GM10266 (cell line): ENCODE data around the gene ZNF678.
"Not testable (repeated sequence)": the region's sequence is repeated elsewhere in the genome, so short reads cannot be mapped to it uniquely, and the experiment has no call there.

ENCODE experiments used
- DNase-seq: peaks from one replicate; pipeline ENCODE4 v3.0.0; 2012; ENCODE audit errors: extremely low spot score
- TF ChIP-seq, protein P1 (sequence below): IDR thresholded peaks from 2 replicates; pipeline ENCODE4 v1.5.1; 2012; ENCODE audit warnings: mild to moderate bottlenecking, low read depth; ENCODE audit not compliant: control insufficient read depth, insufficient read depth; ENCODE audit errors: missing control alignments

Gene ZNF678

DNA sequence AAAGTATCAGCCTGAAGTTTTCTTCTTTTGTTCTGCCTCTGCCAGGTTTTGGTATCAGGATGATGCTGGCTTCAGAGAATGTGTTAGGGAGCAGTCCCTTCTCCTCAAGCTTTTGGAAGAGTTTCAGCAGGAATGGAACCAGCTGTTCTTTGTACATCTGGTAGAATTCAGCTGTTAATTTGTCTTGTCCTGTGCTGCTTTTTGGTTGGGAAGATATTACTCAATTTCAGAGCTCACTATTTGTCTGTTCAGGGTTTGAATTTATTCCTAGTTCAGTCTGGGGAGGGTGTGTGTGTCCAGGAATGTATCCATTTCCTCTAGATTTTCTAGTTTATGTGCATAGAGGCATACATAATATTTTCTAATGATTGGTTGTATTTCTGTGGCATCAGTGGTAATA, 12.8 kb downstream of the ZNF678 start:
- DNase-seq: no peak
- TF ChIP-seq, protein P1, sequence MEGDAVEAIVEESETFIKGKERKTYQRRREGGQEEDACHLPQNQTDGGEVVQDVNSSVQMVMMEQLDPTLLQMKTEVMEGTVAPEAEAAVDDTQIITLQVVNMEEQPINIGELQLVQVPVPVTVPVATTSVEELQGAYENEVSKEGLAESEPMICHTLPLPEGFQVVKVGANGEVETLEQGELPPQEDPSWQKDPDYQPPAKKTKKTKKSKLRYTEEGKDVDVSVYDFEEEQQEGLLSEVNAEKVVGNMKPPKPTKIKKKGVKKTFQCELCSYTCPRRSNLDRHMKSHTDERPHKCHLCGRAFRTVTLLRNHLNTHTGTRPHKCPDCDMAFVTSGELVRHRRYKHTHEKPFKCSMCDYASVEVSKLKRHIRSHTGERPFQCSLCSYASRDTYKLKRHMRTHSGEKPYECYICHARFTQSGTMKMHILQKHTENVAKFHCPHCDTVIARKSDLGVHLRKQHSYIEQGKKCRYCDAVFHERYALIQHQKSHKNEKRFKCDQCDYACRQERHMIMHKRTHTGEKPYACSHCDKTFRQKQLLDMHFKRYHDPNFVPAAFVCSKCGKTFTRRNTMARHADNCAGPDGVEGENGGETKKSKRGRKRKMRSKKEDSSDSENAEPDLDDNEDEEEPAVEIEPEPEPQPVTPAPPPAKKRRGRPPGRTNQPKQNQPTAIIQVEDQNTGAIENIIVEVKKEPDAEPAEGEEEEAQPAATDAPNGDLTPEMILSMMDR: no peak

DNA sequence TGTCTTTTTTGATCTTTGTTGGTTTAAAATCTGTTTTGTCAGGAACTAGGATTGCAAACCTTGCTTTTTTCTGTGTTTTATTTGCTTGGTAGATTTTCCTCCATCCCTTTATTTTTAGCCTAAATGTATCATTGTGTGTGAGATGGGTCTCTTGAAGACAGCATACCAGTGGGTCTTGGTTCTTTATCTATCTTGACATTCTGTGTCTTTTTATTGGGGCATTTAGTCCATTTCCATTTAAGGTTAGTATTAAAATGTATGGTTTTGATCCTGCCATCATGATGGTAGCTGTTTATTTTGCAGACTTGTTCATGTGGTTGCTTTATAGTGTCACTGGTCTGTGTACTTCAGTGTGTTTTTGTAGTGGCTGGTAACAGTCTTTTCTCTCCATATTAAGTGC, 14.1 kb downstream of the ZNF678 start:
- DNase-seq: no peak
- TF ChIP-seq, protein P1: no peak

DNA sequence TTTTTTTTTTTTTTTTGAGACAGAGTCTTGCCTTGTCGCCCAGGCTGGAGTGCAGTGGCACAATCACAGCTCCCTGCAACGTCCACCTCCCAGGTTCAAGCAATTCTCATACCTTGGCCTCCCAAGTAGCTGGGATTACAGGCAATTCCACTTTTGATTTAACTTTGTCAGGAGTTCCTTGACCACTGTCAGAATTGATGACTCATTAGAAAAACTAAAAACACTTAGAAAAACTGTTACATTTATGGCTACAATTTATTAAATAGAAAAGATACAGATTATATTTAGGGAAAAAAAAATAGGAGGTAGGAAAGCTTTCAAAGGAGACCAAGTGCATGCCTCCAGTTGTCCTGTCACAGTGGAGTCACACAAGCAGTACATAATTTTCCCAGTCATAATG, 20.0 kb downstream of the ZNF678 start:
- TF ChIP-seq, protein P1: no peak
- DNase-seq: no peak

DNA sequence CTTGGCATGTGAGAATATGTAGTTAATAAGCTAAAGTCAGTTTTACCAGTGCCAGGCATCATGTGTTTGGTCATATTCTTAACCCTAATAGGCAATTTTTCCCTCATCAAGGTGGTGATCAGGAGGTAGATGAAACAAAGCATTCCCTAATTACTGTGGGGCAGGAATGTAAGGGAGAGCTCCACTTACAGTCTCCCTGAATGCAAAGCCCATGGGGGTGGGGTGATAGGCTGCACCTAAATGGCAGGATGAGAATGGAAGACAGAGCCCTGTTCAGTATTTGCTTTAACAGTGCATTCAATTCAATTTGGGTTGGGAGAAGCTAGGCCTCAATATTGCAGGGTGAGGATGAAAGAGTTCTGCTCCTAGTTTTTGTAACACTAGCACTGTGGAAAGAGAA, 23.4 kb downstream of the ZNF678 start:
- TF ChIP-seq, protein P1: no peak
- no peak for DNase-seq

DNA sequence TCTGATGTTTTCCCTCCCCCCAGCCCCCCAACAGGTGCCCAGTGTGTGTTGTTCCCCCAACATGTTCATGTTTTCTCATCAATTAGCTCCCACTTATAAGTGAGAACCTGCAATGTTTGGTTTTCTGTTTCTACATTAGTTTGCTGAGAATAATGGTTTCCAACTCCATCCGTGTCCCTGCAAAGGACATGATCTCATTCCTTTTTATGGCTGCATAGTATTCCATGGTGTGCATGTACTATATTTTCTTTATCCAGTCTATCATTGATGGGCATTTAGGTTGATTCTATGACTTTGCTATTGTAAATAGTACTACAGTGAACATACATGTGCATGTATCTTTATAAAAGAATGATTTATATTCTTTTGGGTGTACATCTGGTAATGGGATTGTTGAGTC, 24.6 kb downstream of the ZNF678 start:
- TF ChIP-seq, protein P1: no peak
- no peak for DNase-seq

DNA sequence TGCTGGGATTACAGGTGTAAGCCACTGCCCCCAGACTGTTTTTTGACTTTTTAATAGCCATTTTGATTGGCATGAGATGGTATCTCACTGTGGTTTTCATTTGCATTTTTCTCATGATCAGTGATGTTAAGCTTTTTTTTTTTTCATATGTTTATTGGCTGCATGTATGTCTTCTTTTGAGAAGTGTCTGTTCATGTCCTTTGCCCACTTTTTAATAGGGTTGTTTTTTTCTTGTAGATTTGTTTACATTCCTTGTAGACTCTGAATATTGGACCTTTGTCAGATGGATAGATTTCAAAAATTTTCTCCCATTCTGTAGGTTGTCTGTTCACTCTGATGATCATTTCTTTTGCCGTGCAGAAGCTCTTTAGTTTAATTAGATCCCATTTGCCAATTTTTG, 25.4 kb downstream of the ZNF678 start:
- not testable (repeated sequence) for DNase-seq

DNA sequence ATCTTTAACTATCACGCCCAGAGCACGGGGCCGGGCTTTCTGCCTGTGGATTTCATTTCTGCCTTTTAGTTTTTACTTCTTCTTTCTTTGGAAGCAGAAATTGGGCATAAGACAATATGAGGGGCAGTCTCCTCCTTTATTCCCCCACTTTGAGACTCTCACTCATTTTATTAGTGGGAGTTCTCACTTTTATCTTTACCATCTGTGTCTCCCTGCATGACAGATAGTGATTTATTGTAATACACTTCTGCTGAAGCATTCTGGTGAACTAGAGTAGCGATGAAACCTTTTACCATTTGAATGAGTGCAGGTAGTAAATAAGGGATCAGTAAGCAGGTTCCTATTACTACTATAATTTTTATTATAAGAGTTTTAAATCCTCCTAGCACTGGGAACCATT, 26.4 kb downstream of the ZNF678 start:
- DNase-seq: not testable (repeated sequence)

DNA sequence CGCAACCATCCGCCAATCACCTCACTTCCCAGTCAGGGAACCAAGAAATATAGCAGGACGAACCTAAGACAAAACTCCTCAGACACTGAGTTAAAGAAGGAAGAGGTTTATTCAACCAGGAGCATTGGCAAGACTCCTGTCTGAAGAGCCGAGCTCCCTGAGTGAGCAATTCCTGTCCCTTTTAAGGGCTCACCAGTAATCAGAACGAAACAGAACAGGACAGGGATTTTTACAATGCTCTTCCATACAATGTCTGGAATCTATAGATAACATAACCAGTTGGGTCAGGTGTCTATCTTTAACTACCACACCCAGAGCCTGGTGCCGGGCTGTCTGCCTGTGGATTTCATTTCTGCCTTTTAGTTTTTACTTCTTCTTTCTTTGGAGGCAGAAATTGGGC, 32.9 kb downstream of the ZNF678 start:
- DNase-seq: not testable (repeated sequence)

DNA sequence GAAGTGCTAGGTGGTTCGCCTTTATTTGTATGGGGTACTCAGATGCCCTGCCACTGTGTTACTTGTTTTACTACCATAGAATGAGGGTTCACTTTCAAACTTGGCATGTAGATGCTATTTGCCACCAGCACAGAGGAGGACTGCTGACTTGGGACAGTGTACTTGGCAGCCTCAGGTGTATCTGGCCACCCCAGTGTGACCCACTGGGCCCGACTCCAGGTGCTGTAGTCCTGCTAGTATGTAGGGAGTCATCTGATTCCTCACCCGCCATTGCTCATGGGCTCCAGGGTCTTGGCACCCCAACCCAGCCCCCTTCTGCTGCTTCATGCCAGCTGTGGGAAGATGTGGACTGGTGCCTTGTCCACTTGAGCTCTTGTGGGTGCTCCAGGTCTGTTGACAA, 40.0 kb downstream of the ZNF678 start:
- DNase-seq: no peak
- TF ChIP-seq, protein P1: no peak
